PC-3 (cell line): ENCODE results near the gene MYO16. TPM values are rescaled to one million over a fixed set of nuclear protein-coding genes. Genes with fewer than 3 reads are reported as not detected.

Experiments used
- ATAC-seq: fragments of 200-7000 bp; cut with Tn5 transposase; 2 replicates; pipeline ENCODE4 v1.9.1; 2020; ENCODE audit warnings: mild to moderate bottlenecking, moderate library complexity
- BruUV-seq: library from RNA; stranded (reverse); fragments of 400-500 nt; replicated peaks from 2 replicates; lab custom pipeline; 2021; lab: Mats Ljungman, UMichigan
- CTCF ChIA-PET: fragments of 300-600 bp; sonication (Branson Sonifier 250); formaldehyde crosslinking; loops from one replicate; lab custom pipeline; 2022; ENCODE audit warnings: antibody characterized with exemption; lab: Charles Lee
- POLR2A ChIA-PET: fragments of 300-600 bp; sonication (Branson Sonifier 250); formaldehyde crosslinking; loops from one replicate; lab custom pipeline; 2022; ENCODE audit warnings: antibody characterized with exemption; ENCODE audit not compliant: unreplicated experiment; lab: Charles Lee
- DNase-seq: peaks from one replicate; pipeline ENCODE4 v3.0.0-alpha.2; 2015
- H2AFZ ChIP-seq: fragments of 300-600 bp; sonication (generic); 2 replicates; pipeline ENCODE4 v1.6.0; 2016; ENCODE audit warnings: antibody characterized with exemption, low read length
- H3F3A ChIP-seq: fragments of 300-600 bp; sonication (generic); one replicate; pipeline ENCODE4 v1.6.0; 2017; ENCODE audit warnings: antibody characterized with exemption, low read length, control low read depth, mild to moderate bottlenecking; ENCODE audit not compliant: unreplicated experiment
- H3K27ac ChIP-seq: fragments of 300-600 bp; sonication (generic); 2 replicates; pipeline ENCODE4 v1.5.1; 2016; ENCODE audit warnings: mild to moderate bottlenecking, low read length
- H3K27me3 ChIP-seq: fragments of 300-600 bp; sonication (generic); 2 replicates; pipeline ENCODE4 v1.6.1; 2016; ENCODE audit warnings: low read length, mixed read lengths
- H3K36me3 ChIP-seq: fragments of 300-600 bp; sonication (generic); 2 replicates; pipeline ENCODE4 v1.6.1; 2016; ENCODE audit warnings: low read depth, mixed run types, low read length, mixed read lengths
- H3K4me1 ChIP-seq: fragments of 300-600 bp; sonication (generic); 2 replicates; pipeline ENCODE4 v1.5.1; 2016; ENCODE audit warnings: low read length; ENCODE audit not compliant: insufficient read depth
- H3K4me2 ChIP-seq: fragments of 300-600 bp; sonication (generic); 2 replicates; pipeline ENCODE4 v1.6.0; 2016; ENCODE audit warnings: low read length
- H3K4me3 ChIP-seq: fragments of 300-600 bp; sonication (generic); 2 replicates; pipeline ENCODE4 v1.5.1; 2016; ENCODE audit warnings: mild to moderate bottlenecking, low read length, mixed read lengths
- H3K79me2 ChIP-seq: fragments of 300-600 bp; sonication (generic); 2 replicates; pipeline ENCODE4 v1.6.1; 2017; ENCODE audit warnings: low read length, mixed read lengths
- H3K9ac ChIP-seq: fragments of 300-600 bp; sonication (generic); 2 replicates; pipeline ENCODE4 v1.6.0; 2016; ENCODE audit warnings: mild to moderate bottlenecking, low read length
- H3K9me2 ChIP-seq: fragments of 300-600 bp; sonication (generic); replicated peaks from 2 replicates; pipeline ENCODE4 v1.6.1; 2016; ENCODE audit warnings: mixed run types, low read length, mixed read lengths
- H3K9me3 ChIP-seq: fragments of 300-600 bp; sonication (generic); 2 replicates; pipeline ENCODE4 v1.6.1; 2016; ENCODE audit warnings: low read length, mixed read lengths
- H4K20me1 ChIP-seq: fragments of 300-600 bp; sonication (generic); 2 replicates; pipeline ENCODE4 v1.6.1; 2016; ENCODE audit warnings: low read length, mixed read lengths
- CTCF ChIP-seq: fragments of 300-600 bp; sonication (generic); conservative IDR thresholded peaks from 2 replicates; pipeline ENCODE4 v1.5.1; 2017; ENCODE audit warnings: antibody characterized with exemption, low read depth, mild to moderate bottlenecking, low read length
- EZH2 ChIP-seq: fragments of 300-600 bp; sonication (generic); IDR thresholded peaks from one replicate; pipeline ENCODE4 v1.6.1; 2017; ENCODE audit warnings: antibody characterized with exemption, mild to moderate bottlenecking, low read length; ENCODE audit not compliant: unreplicated experiment
- EZH2phosphoT487 ChIP-seq: fragments of 300-600 bp; sonication (generic); IDR thresholded peaks from 2 replicates; pipeline ENCODE4 v1.6.1; 2018; ENCODE audit warnings: mild to moderate bottlenecking, antibody characterized with exemption, low read length, borderline replicate concordance
- intact Hi-C: fragments of 100-400 bp; cut with micrococcal nuclease; formaldehyde crosslinking; loops from 2 replicates; pipeline ENCODE4 v1.9.0; 2023
- total RNA-seq: library from RNA; depleted of rRNA; stranded (reverse); fragments of >200 nt; gene quantifications from 2 replicates; pipeline ENCODE4 v1.2.3, GENCODE V29; 2014

MYO16 gene
- total RNA-seq, 1 experiment from 2014 or later: not detected

- peaks cover 12% of the 10 kb centered on the region for H3F3A ChIP-seq
- no peaks in the 10 kb centered on the region for H3K9me3 ChIP-seq
- H3K9ac ChIP-seq: peak overlapping the region; percentile 19; the same call in 1 of the 2 replicates
- no TSS peak for BruUV-seq
- H3K36me3 ChIP-seq: no peaks in the 10 kb centered on the region
- CTCF ChIA-PET: no interaction called here
- no peaks in the 10 kb centered on the region for H3K9me2 ChIP-seq
- H3K4me3 ChIP-seq: no peak overlapping the region
- H3K79me2 ChIP-seq: 0 out of 2 replicates have a peak, but pooled peaks cover 2% of the 10 kb centered on the region
- TF ChIP-seq EZH2phosphoT487 (no peak), CTCF (no peak), EZH2 (no peak)
- POLR2A ChIA-PET: no interaction called here
- H2AFZ ChIP-seq: no peak overlapping the region; the same call in 1 of the 2 replicates
- DNase-seq (no peak), ATAC-seq (no peak)
- peak overlapping the region; percentile 95 for H3K27ac ChIP-seq
- H3K27me3 ChIP-seq: no peaks in the 10 kb centered on the region
- no peaks in the 10 kb centered on the region for H4K20me1 ChIP-seq
- H3K4me1 ChIP-seq: peaks cover 78% of the 10 kb centered on the region
- no peak overlapping the region for H3K4me2 ChIP-seq
- intact Hi-C loops: no loop called here
Measured at GRCh38 chr13:109159650-109160309, 530.4 kb downstream of the MYO16 start.

GRCh38 chr13:109160357-109160756 is 530.9 kb downstream of the MYO16 start:
- ChIA-PET CTCF (no interaction called here), POLR2A (no interaction called here)
- Histone ChIP-seq H3K27me3 (no peaks in the 10 kb centered on the region), H3K27ac (peak overlapping the region; percentile 95), H2AFZ (no peak overlapping the region; the same call in 1 of the 2 replicates), H3K79me2 (0 out of 2 replicates have a peak, but pooled peaks cover 2% of the 10 kb centered on the region), H3K4me3 (no peak overlapping the region), H4K20me1 (no peaks in the 10 kb centered on the region), H3K36me3 (no peaks in the 10 kb centered on the region), H3K9me2 (no peaks in the 10 kb centered on the region), H3K9ac (peak overlapping the region; percentile 35; the same call in 1 of the 2 replicates), H3K4me2 (peak overlapping the region; percentile 9; the same call in 1 of the 2 replicates), H3K9me3 (no peaks in the 10 kb centered on the region), H3F3A (peaks cover 7% of the 10 kb centered on the region), H3K4me1 (peaks cover 72% of the 10 kb centered on the region)
- no peak for ATAC-seq
- intact Hi-C loops: no loop called here
- DNase-seq: peak; percentile 50
- no peak for TF ChIP-seq EZH2phosphoT487
- no peak for TF ChIP-seq EZH2
- no peak for TF ChIP-seq CTCF
- BruUV-seq: no TSS peak
